GM19463 (cell line): Measurements from ENCODE around the gene TMEM127.
"Not testable (repeated sequence)": the region's sequence is repeated elsewhere in the genome, so short reads cannot be mapped to it uniquely, and the experiment has no call there.

ENCODE experiments used
- ATAC-seq: cut with Tn5 transposase; IDR thresholded peaks from one replicate; pipeline ENCODE4 v1.9.1; 2021; ENCODE audit warnings: mild to moderate bottlenecking, moderate library complexity; ENCODE audit not compliant: unreplicated experiment

TMEM127 gene

GRCh38 chr2:96265840-96266679 lies at the start of gene TMEM127, which contains the start of gene CIAO1:
TSS of gene TMEM127 (minus strand) at chr2:96265997. CDS start at chr2:96265381, 616 bp downstream.
TSS of gene CIAO1 (plus strand) at chr2:96266225. CDS start at chr2:96266351, 126 bp downstream.
- peak; percentile 94 for ATAC-seq

- no peak for ATAC-seq
Observed at GRCh38 chr2:96315005-96315399, 49.2 kb upstream of the TMEM127 start.

- ATAC-seq, result no peak
Observed at GRCh38 chr2:96308248-96308647, 42.5 kb upstream of the TMEM127 start.

- no peak for ATAC-seq
Observed at GRCh38 chr2:96306370-96306769, 40.6 kb upstream of the TMEM127 start.

- ATAC-seq, result no peak
Observed at GRCh38 chr2:96305979-96306308, 40.1 kb upstream of the TMEM127 start.

GRCh38 chr2:96305091-96305978 lies 39.5 kb upstream of the TMEM127 start, which contains the start of gene SNRNP200:
TSS of gene SNRNP200 (minus strand) at chr2:96305546. CDS start at chr2:96305437, 109 bp downstream.
- peak; percentile 97 for ATAC-seq

GRCh38 chr2:96304606-96305005 lies 38.8 kb upstream of the TMEM127 start:
- ATAC-seq, result no peak

- no peak for ATAC-seq
Observed at GRCh38 chr2:96301865-96302264, 36.1 kb upstream of the TMEM127 start.

- no peak for ATAC-seq
Observed at GRCh38 chr2:96296925-96297324, 31.1 kb upstream of the TMEM127 start.

- not testable (repeated sequence) for ATAC-seq
Observed at GRCh38 chr2:96294271-96294670, 28.5 kb upstream of the TMEM127 start.

- no peak for ATAC-seq
Observed at GRCh38 chr2:96291751-96292150, 26.0 kb upstream of the TMEM127 start.

- ATAC-seq, result no peak
Observed at GRCh38 chr2:96287273-96287856, 21.6 kb upstream of the TMEM127 start.

- no peak for ATAC-seq
Observed at GRCh38 chr2:96276787-96277499, 11.1 kb upstream of the TMEM127 start.

- no peak for ATAC-seq
Observed at GRCh38 chr2:96274355-96275056, 8.7 kb upstream of the TMEM127 start.

- no peak for ATAC-seq
Observed at GRCh38 chr2:96273763-96274162, 8.0 kb upstream of the TMEM127 start.

GRCh38 chr2:96271995-96272394 lies 6.2 kb upstream of the TMEM127 start:
- ATAC-seq, result no peak

GRCh38 chr2:96267159-96267971 lies 1.6 kb upstream of the TMEM127 start:
- no peak for ATAC-seq

- ATAC-seq, result peak; percentile 3
Observed at GRCh38 chr2:96265349-96265839, 403 bp downstream of the TMEM127 start.
